Keratinocyte (primary cell): ENCODE data around the gene THSD8. TPM values are rescaled to one million over a fixed set of nuclear protein-coding genes. Genes with fewer than 3 reads are reported as not detected.

Experiments used
- DNase-seq: peaks from one replicate; pipeline ENCODE4 v3.0.0-alpha.2; 2011; ENCODE audit warnings: low read depth, missing footprints, low spot score
- FAIRE-seq: peaks from 2 replicates; lab custom pipeline; 2011; peaks lifted over from hg19 to GRCh38; lab: Jason Lieb, UNC
- H2AFZ ChIP-seq: 2 replicates; pipeline ENCODE4 v1.6.0; 2012; ENCODE audit warnings: low read length, control low read depth, inconsistent platforms; ENCODE audit not compliant: control insufficient read depth
- H3K27ac ChIP-seq: 2 replicates; pipeline ENCODE4 v1.5.1; 2011; ENCODE audit warnings: low read length; ENCODE audit not compliant: control insufficient read depth, insufficient read depth
- H3K27me3 ChIP-seq: 3 replicates; pipeline ENCODE4 v1.6.0; 2011; ENCODE audit warnings: low read length; ENCODE audit not compliant: control insufficient read depth, insufficient read depth; ENCODE audit errors: extremely low read depth
- H3K36me3 ChIP-seq, 2 experiments: 2 replicates in 1 of 2; 3 replicates in 1 of 2; pipeline ENCODE4 v1.5.1; 2011; ENCODE audit warnings: low read length in 2 of 2, mild to moderate bottlenecking in 1 of 2; ENCODE audit not compliant: control insufficient read depth in 2 of 2, insufficient read depth in 2 of 2; ENCODE audit errors: extremely low read depth in 1 of 2
- H3K4me1 ChIP-seq: 3 replicates; pipeline ENCODE4 v1.5.1; 2011; ENCODE audit warnings: low read length; ENCODE audit not compliant: control insufficient read depth, insufficient read depth; ENCODE audit errors: extremely low read depth
- H3K4me2 ChIP-seq: 3 replicates; pipeline ENCODE4 v1.6.0; 2011; ENCODE audit warnings: low read depth, low read length; ENCODE audit not compliant: control insufficient read depth, insufficient read depth; ENCODE audit errors: extremely low read depth
- H3K4me3 ChIP-seq, 3 experiments: fragments of 200-600 bp in 1 of 3; sonication (generic) in 1 of 3; 2 replicates in 2 of 3; 3 replicates in 1 of 3; pipeline ENCODE4 v1.5.1; 2011 to 2016; ENCODE audit warnings: low read length in 3 of 3, mild to moderate bottlenecking in 3 of 3, control low read depth in 2 of 3, inconsistent platforms in 1 of 3, low read depth in 1 of 3, mixed read lengths in 1 of 3, mixed run types in 1 of 3, moderate library complexity in 1 of 3; ENCODE audit not compliant: control insufficient read depth in 2 of 3, insufficient read depth in 2 of 3; ENCODE audit errors: extremely low read depth in 1 of 3
- H3K79me2 ChIP-seq: 2 replicates; pipeline ENCODE4 v1.6.0; 2012; ENCODE audit warnings: low read length; ENCODE audit not compliant: control insufficient read depth, insufficient read depth
- H3K9ac ChIP-seq: 3 replicates; pipeline ENCODE4 v1.6.0; 2011; ENCODE audit warnings: low read length; ENCODE audit not compliant: control insufficient read depth, insufficient read depth; ENCODE audit errors: extremely low read depth
- H3K9me1 ChIP-seq: 3 replicates; pipeline ENCODE4 v1.6.0; 2011; ENCODE audit warnings: low read length; ENCODE audit not compliant: control insufficient read depth, insufficient read depth; ENCODE audit errors: extremely low read depth
- H3K9me3 ChIP-seq: 2 replicates; pipeline ENCODE4 v1.5.1; 2012; ENCODE audit warnings: low read depth, low read length; ENCODE audit not compliant: control insufficient read depth
- H4K20me1 ChIP-seq: 3 replicates; pipeline ENCODE4 v1.6.0; 2011; ENCODE audit warnings: low read length; ENCODE audit not compliant: control insufficient read depth, insufficient read depth; ENCODE audit errors: extremely low read depth
- EZH2 ChIP-seq: IDR thresholded peaks from one replicate; pipeline ENCODE4 v1.6.1; 2012; ENCODE audit warnings: inconsistent platforms, mild to moderate bottlenecking, low read length, moderate library complexity
- dilution Hi-C: fragments of 300-500 bp; cut with MboI; formaldehyde crosslinking; loops from one replicate; pipeline ENCODE4 v1.7.0; 2020; ENCODE audit warnings: low sequenced_read_pairs; ENCODE audit not compliant: extremely low pct_ligation_motif_present
- polyA plus RNA-seq, 5 experiments: library from polyadenylated mRNA; depleted of rRNA in 3 of 5; stranded (reverse) in 3 of 5; stranded (forward) in 1 of 5; unstranded in 1 of 5; fragments of >200 nt; gene quantifications; 1 replicate in 1 of 5; 2 replicates in 3 of 5; 3 replicates in 1 of 5; pipeline versions ENCODE4 v1.2.1 to v1.2.3, GENCODE V29; 2011 to 2012; ENCODE audit warnings: missing spikeins in 2 of 5, low read depth in 1 of 5, low replicate concordance in 1 of 5
- TF ChIP-seq, protein P1 (sequence below), 3 experiments: IDR thresholded peaks in 1 of 3; conservative IDR thresholded peaks in 1 of 3; optimal IDR thresholded peaks in 1 of 3; 2 replicates in 2 of 3; 3 replicates in 1 of 3; pipeline versions ENCODE3 to v1.5.1; 2011; ENCODE audit warnings: low read length in 3 of 3, mild to moderate bottlenecking in 3 of 3, moderate library complexity in 2 of 3, control low read depth in 1 of 3, inconsistent platforms in 1 of 3; ENCODE audit not compliant: insufficient read depth in 2 of 3; ENCODE audit errors: extremely low read depth in 1 of 3

The THSD8 gene
- polyA plus RNA-seq, 1 donor (not counting 4 experiments of a cell fraction or from before 2014, with no cell fraction given) = 6.6 TPM

DNA sequence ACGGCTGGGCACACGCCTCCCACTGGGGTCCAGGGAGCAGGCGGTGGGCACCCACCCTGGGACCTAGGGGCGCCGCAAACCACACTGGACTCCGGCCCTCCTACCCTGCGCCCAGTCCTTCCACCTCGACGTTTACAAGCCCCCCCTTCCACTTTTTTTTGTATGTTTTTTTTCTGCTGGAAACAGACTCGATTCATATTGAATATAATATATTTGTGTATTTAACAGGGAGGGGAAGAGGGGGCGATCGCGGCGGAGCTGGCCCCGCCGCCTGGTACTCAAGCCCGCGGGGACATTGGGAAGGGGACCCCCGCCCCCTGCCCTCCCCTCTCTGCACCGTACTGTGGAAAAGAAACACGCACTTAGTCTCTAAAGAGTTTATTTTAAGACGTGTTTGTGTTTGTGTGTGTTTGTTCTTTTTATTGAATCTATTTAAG lies 9.0 kb upstream of the THSD8 start:
- no peak for TF ChIP-seq EZH2
- TF ChIP-seq, protein P1, sequence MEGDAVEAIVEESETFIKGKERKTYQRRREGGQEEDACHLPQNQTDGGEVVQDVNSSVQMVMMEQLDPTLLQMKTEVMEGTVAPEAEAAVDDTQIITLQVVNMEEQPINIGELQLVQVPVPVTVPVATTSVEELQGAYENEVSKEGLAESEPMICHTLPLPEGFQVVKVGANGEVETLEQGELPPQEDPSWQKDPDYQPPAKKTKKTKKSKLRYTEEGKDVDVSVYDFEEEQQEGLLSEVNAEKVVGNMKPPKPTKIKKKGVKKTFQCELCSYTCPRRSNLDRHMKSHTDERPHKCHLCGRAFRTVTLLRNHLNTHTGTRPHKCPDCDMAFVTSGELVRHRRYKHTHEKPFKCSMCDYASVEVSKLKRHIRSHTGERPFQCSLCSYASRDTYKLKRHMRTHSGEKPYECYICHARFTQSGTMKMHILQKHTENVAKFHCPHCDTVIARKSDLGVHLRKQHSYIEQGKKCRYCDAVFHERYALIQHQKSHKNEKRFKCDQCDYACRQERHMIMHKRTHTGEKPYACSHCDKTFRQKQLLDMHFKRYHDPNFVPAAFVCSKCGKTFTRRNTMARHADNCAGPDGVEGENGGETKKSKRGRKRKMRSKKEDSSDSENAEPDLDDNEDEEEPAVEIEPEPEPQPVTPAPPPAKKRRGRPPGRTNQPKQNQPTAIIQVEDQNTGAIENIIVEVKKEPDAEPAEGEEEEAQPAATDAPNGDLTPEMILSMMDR (optimal IDR thresholded peaks at IDR 0.05 in 1 of 3, IDR thresholded peaks at IDR 0.05 in 1 of 3, conservative IDR thresholded peaks at IDR 0.05 in 1 of 3; ENCODE audit: extremely low read depth in 1 of 3, insufficient read depth in 2 of 3, low read length in 3 of 3) = no peak
- dilution Hi-C loops = no loop called here
- H2AFZ ChIP-seq = no peak overlapping the region
- H3K4me1 ChIP-seq = peaks cover 35% of the 10 kb centered on the region
- no peaks in the 10 kb centered on the region for H3K27me3 ChIP-seq
- no peak for FAIRE-seq
- H3K4me2 ChIP-seq = peak overlapping the region; percentile 99
- no peaks in the 10 kb centered on the region for H3K9me3 ChIP-seq
- peak overlapping the region; percentile 73 to 95 (median 94) for H3K4me3 ChIP-seq
- H3K27ac ChIP-seq = peak overlapping the region; percentile 98
- H4K20me1 ChIP-seq = peaks cover 11% of the 10 kb centered on the region
- H3K9me1 ChIP-seq = no peaks in the 10 kb centered on the region
- peak overlapping the region; percentile 97 for H3K9ac ChIP-seq
- DNase-seq = no peak
- no peaks in the 10 kb centered on the region for H3K36me3 ChIP-seq
- peaks cover 19% of the 10 kb centered on the region for H3K79me2 ChIP-seq

DNA sequence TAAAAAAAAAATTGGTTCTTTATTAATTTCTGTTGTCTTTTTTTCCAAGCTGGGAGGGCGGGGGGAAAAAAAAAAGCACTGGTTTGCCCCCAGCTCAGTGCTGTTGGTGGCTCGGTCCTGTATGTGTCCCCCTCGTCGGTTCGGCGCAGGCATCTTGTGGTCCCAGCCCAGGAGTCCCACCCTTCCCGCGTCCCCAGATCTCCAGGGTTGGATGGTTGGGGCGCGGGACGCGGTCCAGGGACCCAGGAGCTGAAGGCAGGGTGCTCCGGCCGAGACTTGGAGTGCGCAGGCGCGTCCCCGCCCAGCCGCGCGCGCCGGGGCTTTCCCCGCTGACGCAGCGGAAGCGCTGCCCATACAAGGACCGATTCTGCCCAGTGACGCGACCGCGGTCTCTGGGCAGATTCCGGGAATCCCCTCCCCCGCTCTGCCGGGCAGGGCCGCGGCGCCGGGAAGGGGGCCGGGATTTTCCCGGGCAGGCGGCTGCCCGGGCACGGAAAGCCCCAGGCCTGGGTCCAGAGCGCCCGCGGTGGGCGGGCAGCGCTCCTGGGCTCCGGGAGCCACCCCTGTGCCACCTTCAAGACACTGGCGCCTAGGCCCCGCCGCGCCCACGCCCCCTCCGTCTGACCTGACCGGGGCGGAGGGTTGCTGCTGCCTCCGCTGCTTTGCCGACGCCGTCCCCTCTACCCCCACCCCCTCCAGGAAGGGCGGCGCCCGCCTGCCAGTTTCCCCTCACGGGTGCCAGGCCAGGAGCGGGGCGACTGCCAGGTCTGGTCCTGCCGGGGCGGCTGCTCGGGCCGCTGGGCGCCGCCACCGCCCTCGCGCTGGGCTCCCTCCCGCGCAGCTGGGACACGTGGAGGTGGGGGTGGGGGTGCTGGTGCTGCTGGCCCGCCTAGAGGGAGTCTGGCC lies 8.3 kb upstream of the THSD8 start:
- H2AFZ ChIP-seq = no peak overlapping the region
- H3K4me1 ChIP-seq = peaks cover 29% of the 10 kb centered on the region
- TF ChIP-seq EZH2 = no peak
- TF ChIP-seq, protein P1 (optimal IDR thresholded peaks at IDR 0.05 in 1 of 3, IDR thresholded peaks at IDR 0.05 in 1 of 3, conservative IDR thresholded peaks at IDR 0.05 in 1 of 3; ENCODE audit: extremely low read depth in 1 of 3, insufficient read depth in 2 of 3, low read length in 3 of 3) = no peak
- H3K4me2 ChIP-seq = peak overlapping the region; percentile 99
- no peaks in the 10 kb centered on the region for H3K9me3 ChIP-seq
- dilution Hi-C loops = no loop called here
- no peak for DNase-seq
- H3K4me3 ChIP-seq = peak overlapping the region; percentile 73 to 95 (median 94)
- peaks cover 19% of the 10 kb centered on the region for H3K79me2 ChIP-seq
- peak overlapping the region; percentile 98 for H3K27ac ChIP-seq
- no peaks in the 10 kb centered on the region for H3K27me3 ChIP-seq
- peak overlapping the region; percentile 97 for H3K9ac ChIP-seq
- FAIRE-seq = no peak
- no peaks in the 10 kb centered on the region for H3K36me3 ChIP-seq
- H3K9me1 ChIP-seq = no peaks in the 10 kb centered on the region
- peaks cover 11% of the 10 kb centered on the region for H4K20me1 ChIP-seq
